HG02884 (cell line): Measurements from ENCODE around the gene SNX15.

Experiments
- ATAC-seq: cut with Tn5 transposase; IDR thresholded peaks from one replicate; pipeline ENCODE4 v1.9.1; 2021; ENCODE audit warnings: mild to moderate bottlenecking, moderate library complexity; ENCODE audit not compliant: unreplicated experiment

SNX15 gene

GRCh38 chr11:65055538-65055937, 28.3 kb downstream of the SNX15 start:
- ATAC-seq = no peak

- ATAC-seq = no peak
Measured at GRCh38 chr11:65056999-65057398, 29.8 kb downstream of the SNX15 start.

GRCh38 chr11:65057526-65057925, 30.3 kb downstream of the SNX15 start:
- ATAC-seq = no peak

DNA sequence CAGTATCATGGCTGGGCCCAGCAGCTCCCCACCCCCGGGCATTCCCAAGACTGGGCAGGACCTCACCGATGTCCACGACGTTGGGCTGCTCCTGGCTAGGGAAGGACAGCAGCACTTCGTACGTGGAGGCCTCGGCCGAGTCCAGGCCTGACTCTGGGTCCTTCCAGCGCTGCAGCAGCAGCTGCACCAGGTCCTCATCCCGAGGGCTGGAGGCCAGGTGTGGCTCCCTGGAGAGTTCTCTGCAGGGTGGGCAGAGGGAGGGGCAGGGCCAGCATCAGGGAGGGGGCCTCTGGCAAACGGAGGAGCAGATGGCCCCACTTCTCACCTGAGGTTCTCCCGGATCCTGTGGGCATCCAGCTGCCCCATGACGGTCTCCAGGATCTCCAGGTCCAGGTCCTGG, 30.8 kb downstream of the SNX15 start:
- no peak for ATAC-seq

GRCh38 chr11:65058419-65059054, 31.3 kb downstream of the SNX15 start, which contains the start of gene NAALADL1:
Gene NAALADL1, minus strand, starts transcription at chr11:65058553. Its CDS starts 32 bp downstream, at chr11:65058521.
- no peak for ATAC-seq

DNA sequence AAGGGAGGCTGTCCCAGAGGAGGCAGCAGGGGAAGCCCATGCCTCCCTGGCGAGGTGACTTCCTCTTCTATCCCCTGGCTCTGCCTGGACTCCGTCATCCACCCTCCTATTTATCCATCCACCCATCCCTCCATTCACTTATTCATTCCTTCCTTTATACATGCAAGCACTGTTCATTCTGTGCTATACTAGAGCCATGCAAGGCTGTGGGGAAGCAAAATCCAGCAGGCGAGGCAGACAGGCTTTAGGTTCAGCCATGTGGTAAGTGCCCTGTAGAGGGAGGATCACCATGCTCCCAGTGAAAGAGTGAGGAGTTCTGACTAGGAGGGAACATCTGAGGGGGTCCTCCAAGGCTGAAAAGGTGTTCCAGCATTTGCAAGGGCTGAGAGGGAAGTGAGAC, 32.3 kb downstream of the SNX15 start:
- ATAC-seq = no peak

- ATAC-seq = no peak
Measured at GRCh38 chr11:65059959-65060824, 33.0 kb downstream of the SNX15 start.

- ATAC-seq = no peak
Measured at GRCh38 chr11:65060913-65061408, 33.7 kb downstream of the SNX15 start.

DNA sequence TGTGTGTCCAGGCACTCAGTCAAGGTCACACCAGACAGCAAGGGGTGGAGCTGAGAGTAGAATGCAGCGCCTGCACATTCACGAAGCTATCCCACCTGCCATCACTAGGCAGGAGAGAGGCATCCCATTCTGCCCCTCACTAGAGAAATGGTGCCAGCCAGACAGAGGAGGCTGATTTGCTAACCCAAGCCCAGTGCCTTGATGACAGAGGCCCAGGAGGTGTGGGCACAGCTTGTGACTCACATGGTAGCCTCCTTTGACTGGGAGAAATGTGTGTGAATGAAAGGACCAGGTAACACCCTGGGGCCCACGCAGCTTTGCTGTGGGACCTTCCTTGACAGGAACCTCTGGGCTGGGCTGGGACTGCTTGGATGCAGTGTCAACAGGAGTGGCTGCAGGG, 36.3 kb downstream of the SNX15 start:
- ATAC-seq = no peak

DNA sequence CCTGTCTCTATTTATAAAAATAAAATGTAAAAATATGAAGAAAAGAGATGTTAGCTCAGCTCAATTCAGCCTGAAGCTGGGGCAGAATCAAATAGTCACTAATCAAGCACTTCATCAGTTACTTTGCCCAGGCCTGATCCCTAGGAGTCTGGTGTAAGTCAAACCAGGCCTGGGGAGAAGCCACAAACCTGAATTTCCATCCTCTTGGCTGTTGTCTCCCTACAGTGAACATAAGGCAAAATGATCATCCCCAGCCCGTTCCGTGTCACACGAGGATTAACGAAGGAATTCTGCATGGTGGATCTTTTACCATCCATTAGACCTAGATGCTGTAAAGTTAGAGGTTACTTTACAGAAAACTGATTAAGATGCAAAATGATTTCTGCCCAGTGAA, 37.6 kb downstream of the SNX15 start:
- no peak for ATAC-seq

- ATAC-seq = no peak
Measured at GRCh38 chr11:65065851-65066250, 38.6 kb downstream of the SNX15 start.

GRCh38 chr11:65066315-65066714, 39.1 kb downstream of the SNX15 start:
- ATAC-seq = no peak

- ATAC-seq = no peak
Measured at GRCh38 chr11:65066805-65067291, 39.6 kb downstream of the SNX15 start.

- ATAC-seq = no peak
Measured at GRCh38 chr11:65067446-65067845, 40.2 kb downstream of the SNX15 start.

DNA sequence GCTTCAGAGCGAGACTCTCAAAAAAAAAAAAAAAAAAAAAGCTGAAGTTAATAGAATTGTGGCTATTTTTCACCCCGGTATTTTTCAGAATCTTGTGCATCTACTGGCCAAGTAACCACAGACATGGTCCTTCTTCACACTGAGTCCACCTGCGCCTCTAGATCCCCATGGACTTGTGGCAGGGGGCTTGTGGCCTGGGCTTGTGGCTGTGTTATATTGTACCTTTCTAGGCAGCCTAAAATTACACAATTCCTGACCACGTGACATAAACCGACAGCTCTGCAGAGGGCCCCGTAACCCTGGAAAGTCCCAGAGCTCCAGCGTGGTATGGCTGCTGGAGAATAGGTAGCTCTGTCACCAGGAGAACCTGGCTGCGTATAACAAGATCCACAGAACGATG, 42.0 kb downstream of the SNX15 start:
- ATAC-seq = no peak

GRCh38 chr11:65071907-65072630, 44.8 kb downstream of the SNX15 start:
- no peak for ATAC-seq

DNA sequence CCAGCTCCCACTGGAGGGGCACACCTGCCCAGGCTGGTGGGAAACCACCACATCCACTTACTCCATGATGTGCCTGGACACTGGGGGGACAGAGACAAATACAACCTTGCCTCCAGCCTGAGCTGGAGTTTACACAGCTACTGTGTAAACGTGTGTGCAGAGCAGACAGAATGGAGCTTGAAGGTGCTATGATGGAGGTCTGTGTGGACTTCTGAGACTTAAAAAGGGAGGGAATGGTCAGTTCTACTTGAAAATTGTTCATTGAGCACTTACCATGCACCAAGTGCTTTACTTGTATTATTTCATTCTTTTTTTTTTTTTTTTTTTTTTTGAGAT, 45.4 kb downstream of the SNX15 start:
- no peak for ATAC-seq

GRCh38 chr11:65077451-65077850, 50.2 kb downstream of the SNX15 start:
- ATAC-seq = no peak

DNA sequence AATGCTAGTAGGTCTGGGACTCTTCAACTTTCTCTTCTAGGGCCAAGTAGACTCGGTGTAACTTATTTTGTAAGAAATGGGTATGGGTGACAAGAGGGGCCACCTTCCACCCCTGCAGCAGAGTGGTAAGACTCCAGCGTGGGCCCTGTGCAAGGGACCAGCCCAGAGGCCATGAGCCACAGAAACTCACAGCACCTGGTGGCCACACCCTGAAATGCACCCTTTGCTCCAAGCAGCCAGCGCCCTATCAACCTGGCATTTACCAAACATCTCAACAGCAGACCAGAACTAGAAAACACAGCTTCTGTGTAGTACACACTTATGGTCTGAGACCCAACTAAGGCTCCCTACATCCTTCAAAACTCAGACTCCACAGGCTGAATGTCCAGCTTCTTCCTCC, 50.9 kb downstream of the SNX15 start:
- no peak for ATAC-seq

GRCh38 chr11:65078786-65079342, 51.6 kb downstream of the SNX15 start:
- no peak for ATAC-seq
